ENCODE results near the gene CELSR3. TPM values are rescaled to one million over a fixed set of nuclear protein-coding genes. Genes with fewer than 3 reads are reported as not detected.

Gene CELSR3, protein sequence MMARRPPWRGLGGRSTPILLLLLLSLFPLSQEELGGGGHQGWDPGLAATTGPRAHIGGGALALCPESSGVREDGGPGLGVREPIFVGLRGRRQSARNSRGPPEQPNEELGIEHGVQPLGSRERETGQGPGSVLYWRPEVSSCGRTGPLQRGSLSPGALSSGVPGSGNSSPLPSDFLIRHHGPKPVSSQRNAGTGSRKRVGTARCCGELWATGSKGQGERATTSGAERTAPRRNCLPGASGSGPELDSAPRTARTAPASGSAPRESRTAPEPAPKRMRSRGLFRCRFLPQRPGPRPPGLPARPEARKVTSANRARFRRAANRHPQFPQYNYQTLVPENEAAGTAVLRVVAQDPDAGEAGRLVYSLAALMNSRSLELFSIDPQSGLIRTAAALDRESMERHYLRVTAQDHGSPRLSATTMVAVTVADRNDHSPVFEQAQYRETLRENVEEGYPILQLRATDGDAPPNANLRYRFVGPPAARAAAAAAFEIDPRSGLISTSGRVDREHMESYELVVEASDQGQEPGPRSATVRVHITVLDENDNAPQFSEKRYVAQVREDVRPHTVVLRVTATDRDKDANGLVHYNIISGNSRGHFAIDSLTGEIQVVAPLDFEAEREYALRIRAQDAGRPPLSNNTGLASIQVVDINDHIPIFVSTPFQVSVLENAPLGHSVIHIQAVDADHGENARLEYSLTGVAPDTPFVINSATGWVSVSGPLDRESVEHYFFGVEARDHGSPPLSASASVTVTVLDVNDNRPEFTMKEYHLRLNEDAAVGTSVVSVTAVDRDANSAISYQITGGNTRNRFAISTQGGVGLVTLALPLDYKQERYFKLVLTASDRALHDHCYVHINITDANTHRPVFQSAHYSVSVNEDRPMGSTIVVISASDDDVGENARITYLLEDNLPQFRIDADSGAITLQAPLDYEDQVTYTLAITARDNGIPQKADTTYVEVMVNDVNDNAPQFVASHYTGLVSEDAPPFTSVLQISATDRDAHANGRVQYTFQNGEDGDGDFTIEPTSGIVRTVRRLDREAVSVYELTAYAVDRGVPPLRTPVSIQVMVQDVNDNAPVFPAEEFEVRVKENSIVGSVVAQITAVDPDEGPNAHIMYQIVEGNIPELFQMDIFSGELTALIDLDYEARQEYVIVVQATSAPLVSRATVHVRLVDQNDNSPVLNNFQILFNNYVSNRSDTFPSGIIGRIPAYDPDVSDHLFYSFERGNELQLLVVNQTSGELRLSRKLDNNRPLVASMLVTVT (N-terminal part only)
- 0.64 TPM for total RNA-seq
- long read RNA-seq, partial matches to known transcripts = 3 of 3 reads
- long read RNA-seq, other reads (novel, unspliced or antisense) = 0 of 3 reads

DNA sequence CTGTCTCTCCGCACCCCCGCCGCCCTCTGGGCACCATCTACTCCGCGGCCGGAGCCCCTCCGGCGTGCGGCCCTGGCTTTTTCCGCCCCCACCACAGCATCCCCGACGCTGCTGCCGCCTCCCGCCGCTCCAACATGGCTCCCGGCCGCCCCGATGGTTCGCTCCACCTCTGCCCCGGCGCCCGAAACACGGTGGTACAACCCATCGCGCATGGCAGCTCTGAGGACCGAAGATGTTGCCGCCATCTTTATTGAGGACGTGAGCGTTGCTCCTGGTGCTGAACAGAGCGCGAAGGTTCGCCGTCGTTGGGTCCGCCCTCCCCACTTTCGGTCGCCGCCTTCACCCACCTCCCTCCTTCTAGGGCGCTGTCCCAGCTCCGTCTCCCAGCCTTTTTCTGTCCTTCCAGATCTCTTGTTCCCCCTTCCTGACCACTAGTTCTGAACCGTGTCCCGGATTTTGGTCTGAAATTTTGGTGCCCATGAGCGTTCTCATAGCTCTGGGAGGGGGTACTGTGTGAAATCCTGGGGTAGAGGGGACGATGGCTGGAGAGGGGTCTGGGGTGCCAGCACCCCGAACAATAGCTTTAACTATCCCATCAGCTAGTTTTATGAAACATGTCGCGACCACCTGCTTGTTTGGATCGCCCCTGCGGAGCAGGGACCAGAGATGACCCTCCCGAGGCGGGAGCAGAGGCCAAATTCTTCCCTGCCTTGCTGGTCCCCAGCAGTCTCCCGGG is at the start of gene CELSR3:
Gene CELSR3 (minus strand): TSS at position 134 of the 736 bp plus-strand sequence. CDS start 252 bp downstream, outside the sequence.
- DNase-seq (ENCODE audit: low spot score) = no peak

DNA sequence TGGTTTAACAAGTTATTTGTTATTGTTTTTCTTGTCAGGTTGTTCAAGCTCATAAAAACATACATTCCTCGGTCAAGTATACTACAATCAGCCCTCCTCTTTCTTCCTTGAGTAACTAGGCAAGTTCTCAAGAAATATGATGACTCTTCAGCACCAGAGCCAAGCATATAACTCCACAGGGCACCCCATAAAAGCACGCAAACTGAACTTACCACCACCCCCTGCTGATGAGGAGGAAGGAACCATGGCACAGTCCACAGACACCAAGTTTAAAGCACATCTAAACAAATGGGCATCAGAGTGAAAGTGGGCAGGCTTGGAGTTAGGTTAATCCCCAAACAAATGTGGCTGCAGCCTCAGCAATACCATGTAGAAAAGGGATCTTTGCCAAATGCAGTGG is 49.0 kb upstream of the CELSR3 start:
- DNase-seq (ENCODE audit: low spot score) = no peak

DNA sequence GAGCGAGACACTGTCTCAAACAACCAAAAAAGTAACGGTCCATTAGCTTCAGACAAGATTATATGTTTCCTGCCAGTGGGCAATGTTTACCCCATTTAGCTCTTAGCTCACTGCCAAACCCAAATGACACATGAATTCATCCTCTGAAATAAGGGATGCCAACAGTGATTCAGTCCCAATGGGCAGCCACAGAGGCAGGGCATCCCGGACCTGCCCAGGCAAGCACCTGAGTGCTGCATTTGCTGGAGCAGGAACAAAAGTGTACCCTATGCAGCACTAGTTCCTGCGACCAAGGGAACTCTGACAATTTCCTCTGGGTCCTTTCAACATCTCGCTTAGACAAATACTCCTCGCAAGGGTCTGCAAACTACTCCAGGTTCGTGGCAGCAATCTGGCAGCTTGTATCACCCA is 46.4 kb upstream of the CELSR3 start:
- DNase-seq (ENCODE audit: low spot score) = no peak

DNA sequence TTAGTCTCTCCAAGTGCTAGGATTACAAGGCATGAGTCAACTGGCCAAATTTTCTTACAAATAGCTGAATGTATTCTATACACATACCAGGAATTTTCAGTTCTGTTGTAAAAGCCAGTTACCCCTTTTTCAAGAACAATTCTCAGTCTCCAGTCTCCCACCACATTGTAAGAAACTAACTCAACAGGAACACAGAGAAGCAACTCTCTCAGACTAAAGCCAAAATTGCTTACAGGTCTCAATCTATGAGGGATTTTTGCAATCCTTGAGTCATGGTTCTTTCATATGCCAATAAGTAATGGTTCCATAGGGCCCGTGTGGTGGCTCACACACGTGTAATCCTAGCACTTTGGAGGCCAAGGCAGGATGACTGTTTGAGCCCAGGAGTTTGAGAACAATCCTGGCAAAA is 45.8 kb upstream of the CELSR3 start:
- no peak for DNase-seq (ENCODE audit: low spot score)

DNA sequence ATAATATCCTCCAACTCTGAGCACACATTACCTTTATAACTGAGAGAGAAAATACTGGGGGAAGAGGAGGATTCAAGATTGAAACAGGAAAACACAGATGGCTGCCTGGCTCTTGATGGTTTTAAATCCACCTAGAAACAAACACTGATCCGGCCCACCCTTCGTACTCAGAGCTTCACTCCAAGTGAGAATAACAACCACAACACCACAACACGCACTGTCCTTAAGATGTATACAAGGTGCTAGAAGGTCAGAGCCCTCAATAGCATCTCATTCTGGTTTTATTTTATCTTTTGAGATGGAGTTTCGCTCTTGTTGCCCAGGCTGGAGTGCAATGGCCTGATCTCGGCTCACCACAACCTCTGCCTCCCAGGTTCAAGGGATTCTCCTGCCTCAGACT is 44.5 kb upstream of the CELSR3 start:
- no peak for DNase-seq (ENCODE audit: low spot score)

DNA sequence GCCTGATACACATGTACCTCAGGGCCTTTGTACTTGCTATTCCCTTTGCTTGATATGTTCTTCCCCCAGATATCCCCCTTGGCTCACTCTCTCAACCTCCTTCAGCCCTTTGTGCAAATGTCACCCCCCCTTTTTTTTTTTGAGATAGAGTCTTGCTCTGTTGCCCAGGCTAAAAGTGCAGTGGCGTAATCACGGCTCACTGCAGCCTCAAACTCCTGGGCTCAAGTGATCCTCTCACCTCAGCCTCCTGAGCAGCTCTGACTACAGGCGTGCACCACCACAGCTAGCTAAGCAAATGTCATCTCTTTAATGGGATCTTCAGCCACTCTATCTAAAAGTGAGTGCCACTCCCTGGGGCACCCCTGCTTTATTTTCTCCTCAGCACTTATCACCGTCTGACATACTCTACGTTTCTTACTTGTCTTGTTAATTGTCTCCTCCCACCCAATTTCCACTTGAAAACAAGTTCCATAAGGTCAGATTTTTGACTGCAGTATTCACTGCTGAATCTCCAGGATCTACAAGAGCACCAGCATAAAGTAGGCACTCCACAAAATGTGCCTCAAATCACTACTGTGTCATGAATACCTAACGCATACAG is 39.7 kb upstream of the CELSR3 start:
- no peak for DNase-seq (ENCODE audit: low spot score)

DNA sequence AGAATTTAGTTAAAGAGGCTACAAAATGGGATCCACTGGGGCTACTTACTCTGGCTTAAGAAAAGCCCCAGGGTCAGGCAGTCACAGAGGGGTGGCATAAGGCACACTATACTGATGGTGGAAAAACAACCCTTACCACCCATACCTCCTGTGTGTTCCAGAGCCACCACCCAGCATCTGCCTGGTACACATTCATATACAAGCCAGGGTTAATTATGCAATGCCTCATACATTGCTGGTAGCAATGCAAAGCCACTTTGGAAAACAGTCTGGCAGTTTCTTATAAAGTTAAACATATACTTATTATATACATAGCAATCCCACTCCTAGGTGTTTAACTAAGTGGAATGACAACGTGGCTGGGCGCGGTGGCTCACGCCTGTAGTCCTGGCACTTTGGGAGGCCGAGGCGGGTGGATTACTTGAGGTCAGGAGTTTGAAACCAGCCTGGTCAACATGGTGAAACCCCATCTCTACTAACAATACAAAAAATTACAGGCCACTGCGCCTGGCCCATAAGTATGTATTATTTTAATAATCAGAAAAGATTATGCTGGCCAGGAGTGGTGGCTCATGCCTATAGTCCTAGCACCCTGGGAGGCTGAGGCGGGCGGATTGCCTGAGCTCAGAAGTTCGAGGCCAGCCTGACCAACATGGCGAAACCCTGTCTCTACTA is 38.2 kb upstream of the CELSR3 start:
- no peak for DNase-seq (ENCODE audit: low spot score)

DNA sequence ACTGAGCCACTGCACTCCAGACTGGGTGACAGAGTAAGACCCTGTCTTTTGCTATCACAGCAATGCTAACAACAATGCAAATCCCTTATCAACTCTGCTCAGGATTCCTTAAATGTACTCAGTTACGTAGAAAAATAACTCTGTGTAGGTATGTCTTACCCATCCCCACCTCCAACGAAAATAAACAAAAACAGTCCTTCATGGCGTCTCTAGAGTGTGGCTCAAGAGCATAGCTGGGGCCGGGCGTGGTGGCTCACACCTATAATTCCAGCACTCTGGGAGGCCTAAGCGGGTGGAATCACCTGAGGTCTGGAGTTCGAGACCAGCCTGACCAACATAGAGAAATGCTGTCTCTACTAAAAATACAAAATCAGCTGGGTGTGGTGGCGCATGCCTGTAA is 36.2 kb upstream of the CELSR3 start:
- DNase-seq (ENCODE audit: low spot score) = peak; percentile 53

DNA sequence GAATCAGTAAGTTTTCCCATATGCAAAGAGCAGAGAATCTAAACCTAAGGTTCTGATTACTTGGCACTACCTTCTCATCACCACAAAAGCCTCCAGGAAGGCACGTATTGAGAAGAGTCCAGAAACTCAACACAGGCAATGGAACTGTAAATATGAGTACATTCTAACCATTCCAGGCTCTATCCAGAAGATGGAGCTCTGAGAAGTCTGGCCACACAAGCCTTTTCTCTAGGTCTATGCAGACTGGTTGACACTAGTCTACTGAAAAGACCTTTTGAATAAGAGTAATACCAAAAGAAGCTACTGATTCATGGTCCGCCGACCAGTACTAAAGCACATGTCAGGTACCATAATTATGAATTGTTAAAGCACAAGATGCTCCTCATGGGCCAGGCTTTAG is 35.3 kb upstream of the CELSR3 start:
- DNase-seq (ENCODE audit: low spot score) = no peak

DNA sequence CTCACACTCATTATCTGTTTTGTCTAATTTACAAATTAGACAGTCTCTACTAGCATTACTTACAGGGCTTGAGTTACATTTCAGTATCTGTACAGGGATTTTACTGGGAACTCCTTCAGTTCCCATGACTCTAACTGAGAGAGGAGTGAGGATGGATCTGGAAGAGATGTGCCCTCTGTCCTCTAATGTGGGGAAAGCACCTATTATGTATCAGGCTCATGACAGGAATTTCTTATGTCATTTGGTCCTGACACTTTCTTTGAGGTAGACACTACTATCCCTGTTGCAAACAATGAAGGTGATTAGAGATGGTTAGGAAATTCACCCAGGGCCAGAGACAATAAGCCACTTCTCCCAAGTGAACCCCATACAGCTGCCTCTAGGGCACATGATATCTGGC is 33.9 kb upstream of the CELSR3 start:
- DNase-seq (ENCODE audit: low spot score) = no peak

DNA sequence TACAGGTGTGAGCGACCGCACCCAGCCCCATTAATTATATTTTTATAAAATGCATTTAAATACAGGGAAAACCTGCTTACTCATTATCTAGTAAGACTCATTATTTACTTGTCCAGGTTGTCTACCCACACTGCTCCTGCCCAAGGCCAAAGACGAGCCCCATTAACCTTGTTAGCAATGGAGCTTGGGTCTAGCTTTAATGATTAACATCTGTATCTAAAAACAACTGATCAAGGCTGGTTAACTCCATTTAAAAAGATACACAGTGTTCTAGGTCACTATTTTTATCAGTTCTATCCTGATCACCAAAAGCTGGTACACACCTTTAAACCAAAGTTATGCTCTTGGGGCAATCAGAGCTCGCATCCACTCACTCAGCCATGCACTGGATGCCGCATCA is 33.5 kb upstream of the CELSR3 start:
- no peak for DNase-seq (ENCODE audit: low spot score)

DNA sequence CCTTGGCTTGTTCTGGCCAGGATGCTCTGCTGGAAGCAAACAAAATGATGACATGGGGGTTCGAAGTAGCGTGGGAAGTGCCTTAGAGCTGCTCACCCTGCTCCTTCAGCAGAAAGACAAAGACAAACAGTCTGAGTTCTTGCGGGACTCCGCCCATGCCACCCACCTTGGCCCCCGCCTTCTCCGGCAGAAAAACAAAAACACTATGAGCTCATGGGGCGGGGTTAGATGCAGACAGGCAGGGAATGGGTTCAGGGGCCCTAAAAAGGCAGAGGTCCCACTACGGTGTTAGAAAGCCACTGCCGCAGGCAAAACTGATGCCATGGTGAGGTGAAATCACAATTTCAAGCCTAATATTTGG is 32.7 kb upstream of the CELSR3 start:
- DNase-seq (ENCODE audit: low spot score) = no peak

DNA sequence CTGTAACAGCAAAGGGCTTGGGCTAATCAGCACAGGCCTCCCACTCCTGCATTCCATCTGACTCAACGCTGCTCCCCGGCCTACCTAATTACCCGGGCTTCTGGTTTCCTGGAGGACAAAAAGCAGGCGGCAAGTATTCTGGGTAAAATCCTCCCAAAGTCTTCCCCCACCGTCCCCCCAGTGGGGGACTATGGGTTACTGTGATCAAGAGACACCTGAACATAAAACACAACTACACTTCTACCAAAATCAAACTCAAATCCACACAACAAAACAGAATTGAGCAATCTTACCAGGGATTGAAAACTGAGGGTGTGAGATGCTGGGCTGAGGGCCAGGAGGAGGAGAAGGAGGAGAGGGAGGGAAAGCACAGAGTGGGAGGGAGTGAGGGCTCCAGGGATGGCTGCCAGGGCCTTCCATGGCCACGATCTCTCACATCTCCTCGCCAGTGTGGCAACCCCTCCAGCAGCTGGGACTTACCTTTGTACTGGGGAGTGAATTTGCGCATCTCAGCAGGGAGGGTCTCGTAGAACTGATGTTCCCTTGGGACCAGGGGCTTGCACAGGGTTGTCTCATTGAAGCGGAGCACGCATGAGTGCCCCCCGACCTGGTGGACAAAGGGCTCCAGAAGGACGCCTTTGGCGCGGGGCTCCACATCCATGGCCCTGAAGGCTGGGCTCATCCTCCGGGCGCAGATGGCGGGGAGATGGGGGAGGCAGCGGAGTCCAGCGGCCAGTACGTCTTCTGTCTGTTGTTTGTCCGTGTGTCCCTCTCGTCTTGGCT is 32.1 kb upstream of the CELSR3 start:
- DNase-seq (ENCODE audit: low spot score) = no peak

DNA sequence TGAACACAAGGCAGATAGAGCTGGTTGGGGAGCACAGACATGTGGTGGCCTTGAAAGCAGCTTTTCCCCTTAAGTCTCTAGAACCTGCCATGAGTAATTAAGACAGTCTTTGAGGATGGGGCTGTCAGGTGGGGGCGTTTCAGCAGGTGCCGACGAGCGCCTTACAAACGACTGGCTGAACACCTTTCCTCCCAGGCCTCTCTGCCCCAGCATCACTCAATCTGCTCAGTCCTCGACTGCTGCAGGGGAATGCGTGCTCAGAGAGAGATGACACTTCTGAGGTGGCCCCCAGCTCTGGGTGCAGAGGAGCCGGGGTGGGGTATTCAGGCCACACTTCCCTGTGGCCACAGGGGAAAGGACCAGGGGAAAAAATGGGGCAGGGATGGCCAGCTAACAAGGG is 31.1 kb upstream of the CELSR3 start:
- DNase-seq (ENCODE audit: low spot score) = no peak

DNA sequence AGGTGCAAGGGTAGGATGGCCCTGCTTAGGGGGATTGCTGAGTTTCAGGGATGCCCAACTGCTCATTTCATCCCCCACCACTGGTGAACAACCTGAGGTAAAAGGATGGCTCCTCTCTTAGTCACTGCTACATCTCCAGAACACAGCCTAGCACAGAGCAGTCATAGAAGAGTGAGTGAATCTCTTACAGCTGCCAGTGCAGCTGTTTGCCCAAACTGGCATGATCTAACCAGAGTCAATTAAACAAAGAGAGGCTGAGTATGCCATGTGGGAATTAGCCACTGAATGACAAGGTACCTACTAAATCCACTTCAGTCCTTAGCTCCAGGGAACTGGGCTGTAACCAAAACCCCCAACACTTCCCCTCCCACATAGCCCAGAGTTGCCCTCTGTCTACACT is 29.9 kb upstream of the CELSR3 start:
- no peak for DNase-seq (ENCODE audit: low spot score)

DNA sequence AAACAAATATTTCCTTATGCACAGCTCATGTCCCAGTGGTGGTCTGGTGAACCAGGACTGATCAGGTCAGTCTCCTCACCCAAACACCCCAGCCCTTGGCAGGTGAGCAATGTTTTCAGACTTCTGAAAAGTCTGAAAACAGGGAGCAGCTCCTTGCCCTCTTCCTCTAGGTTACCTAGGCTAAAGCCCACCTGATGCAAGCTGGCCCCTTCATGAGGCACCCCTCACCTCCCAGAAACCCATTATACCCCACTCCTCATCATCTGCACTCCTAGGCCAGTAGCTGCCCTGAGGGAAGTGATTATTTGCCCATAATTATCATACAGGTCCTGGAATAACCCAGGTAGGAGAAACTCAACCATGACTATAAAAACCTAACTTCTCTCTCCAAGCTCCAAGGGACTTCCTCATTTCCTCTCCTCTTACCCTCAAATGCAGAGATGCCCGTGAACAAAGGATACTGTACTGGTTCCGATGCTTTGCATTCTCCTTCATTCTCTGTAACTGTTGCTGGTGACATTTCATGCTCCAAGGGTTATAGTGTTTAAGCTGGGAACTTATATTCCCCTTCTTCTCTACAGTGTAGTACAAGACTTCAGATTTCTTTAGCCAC is 28.3 kb upstream of the CELSR3 start:
- DNase-seq (ENCODE audit: low spot score) = no peak

DNA sequence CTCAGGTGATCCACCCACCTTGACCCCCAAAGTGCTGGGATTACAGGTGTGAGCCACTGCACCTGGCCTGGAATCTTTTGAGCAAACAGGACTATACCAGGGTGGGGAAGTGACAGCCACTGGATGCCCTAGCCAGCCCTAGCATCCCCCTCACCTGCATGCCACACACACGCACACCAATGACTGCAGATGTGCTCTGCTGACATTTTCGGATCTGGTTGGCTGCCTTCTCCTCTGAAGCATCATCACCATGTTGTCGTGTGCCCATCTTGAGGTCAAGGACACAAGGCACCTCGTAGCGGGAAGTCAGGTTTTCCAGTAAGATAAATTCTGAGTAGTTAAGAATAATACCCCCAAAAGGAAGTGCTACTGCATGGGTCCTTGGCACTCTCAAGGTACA is 26.7 kb upstream of the CELSR3 start:
- no peak for DNase-seq (ENCODE audit: low spot score)

DNA sequence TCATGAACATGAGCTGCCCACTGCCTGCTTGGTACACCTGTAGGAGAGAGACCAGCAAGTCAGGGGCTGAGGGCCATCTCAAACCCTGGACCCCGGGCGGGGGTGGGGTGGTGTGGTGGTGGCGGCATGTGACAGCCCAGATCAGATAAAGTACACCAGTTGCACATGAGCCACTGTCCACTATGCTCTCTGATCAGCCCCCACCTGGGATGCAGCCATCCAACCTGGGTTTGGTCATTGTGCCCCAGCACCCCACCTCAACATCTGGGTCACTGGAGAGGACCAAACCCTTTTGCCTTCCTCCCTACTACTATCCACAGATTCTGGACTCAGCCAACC is 26.0 kb upstream of the CELSR3 start:
- no peak for DNase-seq (ENCODE audit: low spot score)
